NCI-H748 (cell line): ENCODE measurements around the gene PRB3.
A peak's percentile ranks its signal among the peaks of the same experiment; 100 is the strongest.

Experiments
- DNase-seq: peaks from one replicate; lab custom pipeline; 2025; ENCODE audit not compliant: unreplicated experiment; lab: John Stamatoyannopoulos, UW

PRB3 gene

GRCh38 chr12:11269607-11270006 lies at the start of gene PRB3:
Gene PRB3 (minus strand): TSS chr12:11269707. CDS start chr12:11269669, 38 bp downstream.
- no peak for DNase-seq

GRCh38 chr12:11310336-11310735 lies 40.8 kb upstream of the PRB3 start, which contains the start of gene PRB4:
Gene PRB4 (minus strand): TSS chr12:11310436. CDS start chr12:11310398, 38 bp downstream.
- DNase-seq = no peak

DNA sequence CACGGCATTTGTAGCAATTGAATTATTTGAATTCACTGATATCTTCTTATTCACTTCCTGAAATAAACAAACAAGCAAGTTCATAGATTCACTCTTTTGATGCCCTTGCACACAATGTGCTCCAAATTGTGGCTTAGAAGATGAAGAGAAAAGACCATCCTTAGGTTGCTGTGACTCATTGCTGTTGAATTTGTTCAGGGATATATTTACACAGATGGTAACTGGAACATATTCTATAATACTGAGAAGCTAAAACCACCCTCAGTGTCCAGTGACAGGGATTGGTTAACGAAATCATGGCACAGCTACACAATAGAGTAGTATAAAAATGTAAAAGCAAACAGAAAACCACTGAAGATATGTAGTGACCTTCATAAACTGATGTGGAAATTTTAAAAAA lies 37.6 kb upstream of the PRB3 start:
- DNase-seq = no peak

- no peak for DNase-seq
These were observed 3.9 kb upstream of the PRB3 start for GRCh38 chr12:11273449-11273848.

DNA sequence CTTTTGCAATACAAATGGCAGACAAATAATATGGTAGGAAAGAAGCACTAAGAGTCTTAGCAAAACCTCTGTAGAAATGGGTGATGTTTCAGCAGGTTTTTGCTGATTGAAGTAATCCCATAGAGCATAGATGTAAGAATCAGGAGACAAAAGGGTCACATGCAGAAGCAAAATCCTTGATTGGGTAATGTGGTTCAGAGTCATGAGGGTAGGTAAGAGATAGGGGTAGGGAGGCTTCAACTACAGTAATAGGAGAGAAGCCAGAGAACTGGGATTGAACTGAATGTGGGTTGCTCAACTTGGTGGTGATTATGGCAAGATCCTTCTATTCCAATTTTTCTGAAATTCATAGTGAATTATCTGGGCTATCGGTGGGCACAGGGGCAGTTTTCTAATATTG lies 5.0 kb downstream of the PRB3 start:
- no peak for DNase-seq

DNA sequence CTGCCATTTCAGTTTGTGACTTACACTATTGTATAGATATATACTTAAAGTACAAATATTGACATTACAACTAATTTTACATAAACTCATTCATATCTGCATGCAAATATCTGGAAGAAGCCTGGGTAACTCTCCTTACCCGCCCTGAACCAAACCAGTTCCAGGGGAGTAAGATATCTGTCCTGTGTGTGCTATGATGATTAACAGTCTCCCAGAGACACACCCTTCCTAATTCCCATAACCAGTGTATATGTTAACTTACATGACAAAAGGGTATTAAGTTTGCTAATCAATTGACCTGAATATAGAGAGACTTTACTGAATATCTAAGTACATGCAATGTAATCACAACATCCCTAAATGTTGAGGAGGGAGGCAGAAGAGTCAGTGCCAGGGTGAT lies 23.0 kb downstream of the PRB3 start:
- DNase-seq = no peak

DNA sequence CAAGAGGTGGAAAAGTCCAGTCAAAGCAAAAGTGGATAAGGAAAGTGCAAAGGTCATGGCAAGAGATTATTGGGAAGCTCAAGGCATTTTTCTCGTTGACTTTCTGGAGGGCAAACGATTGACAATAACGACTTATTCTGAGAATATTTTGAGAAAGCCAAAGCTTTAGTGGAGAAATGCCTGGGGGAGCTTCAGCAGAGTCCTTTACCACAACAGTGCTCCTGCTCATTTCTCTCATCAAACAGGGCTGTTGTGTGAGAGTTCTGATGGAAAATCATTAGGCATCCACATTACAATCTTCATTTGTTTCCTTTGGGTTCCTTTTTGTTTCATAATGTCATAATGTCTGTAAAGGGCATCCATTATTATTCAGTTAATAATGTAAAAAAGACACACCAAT lies 26.9 kb downstream of the PRB3 start:
- DNase-seq = no peak

GRCh38 chr12:11240348-11240930 lies 29.1 kb downstream of the PRB3 start:
- no peak for DNase-seq

DNA sequence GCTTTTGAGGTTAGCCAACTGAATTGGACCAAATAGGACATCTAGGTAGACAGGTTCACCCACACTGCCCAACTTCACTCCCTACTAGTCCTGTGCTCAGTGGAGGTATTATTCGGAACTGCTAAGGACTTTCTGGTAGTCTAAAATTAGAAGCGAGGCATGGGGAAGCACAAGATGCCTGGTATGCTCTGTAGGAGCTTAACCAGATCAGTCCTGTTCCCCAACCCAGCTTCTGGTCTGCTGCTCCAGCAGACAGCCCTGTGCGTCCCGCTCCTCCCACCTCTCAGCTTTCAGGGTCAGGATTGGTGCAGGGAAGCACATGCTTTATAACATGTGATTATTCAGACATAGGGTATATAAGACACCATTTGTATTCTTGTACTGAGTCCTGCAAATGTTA lies 31.2 kb downstream of the PRB3 start:
- no peak for DNase-seq

DNA sequence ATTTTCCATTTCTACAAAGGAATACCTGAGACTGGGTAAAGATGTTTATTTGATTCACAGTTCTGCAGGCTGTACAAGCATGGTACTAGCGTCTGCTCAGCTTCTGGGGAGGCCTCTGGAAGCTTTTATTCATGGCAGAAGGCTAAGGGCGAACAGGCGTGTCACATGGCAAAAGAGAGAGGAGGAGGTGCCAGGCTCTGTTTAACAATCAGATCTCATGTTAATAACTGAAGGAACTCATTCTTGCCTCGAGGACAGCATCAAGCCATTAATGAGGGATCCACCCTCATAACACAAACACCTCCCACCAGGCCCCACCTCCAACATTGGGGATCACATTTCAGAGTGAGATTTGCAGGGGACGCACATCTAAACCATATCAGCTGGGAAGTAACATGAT lies 36.0 kb downstream of the PRB3 start:
- DNase-seq = peak; percentile 38

DNA sequence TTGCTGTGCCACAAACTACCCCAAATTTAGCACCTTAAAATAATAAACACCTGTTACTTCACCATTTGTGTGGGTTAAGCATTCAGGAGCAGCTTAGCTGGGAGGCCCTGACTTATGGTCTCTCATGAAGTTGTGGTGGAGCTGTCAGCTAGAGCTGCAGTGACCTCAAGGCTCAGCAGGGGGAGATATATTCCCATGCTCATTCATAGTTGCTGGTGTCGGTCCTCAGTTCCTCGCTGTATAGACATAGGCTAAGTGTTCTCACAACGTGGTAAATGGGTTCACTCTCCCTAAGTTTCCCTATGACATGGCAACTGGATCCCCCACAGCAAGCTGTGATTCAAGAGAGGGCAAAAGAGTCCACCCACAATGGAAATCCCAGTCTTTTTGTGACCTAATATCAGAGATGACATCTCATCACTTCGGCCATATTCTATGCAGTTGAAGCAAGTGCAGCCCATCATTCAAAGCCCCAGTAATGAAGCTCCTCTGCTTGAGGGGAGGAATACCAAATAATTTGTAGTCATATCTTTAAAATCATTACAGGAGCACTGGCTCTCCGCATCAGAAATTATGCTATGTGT lies 41.1 kb downstream of the PRB3 start:
- DNase-seq = peak; percentile 43

- DNase-seq = no peak
These were observed 42.1 kb downstream of the PRB3 start for GRCh38 chr12:11227373-11227772.
